Peyer's patch (tissue), 4 donors: ENCODE measurements around the gene MARCHF9. TPM values are rescaled to one million over a fixed set of nuclear protein-coding genes. Genes with fewer than 3 reads are reported as not detected.

Experiments
- DNase-seq, 3 donors: peaks; one replicate each; pipeline ENCODE4 v3.0.0-alpha.2; 2017 to 2019
- H3K27ac ChIP-seq, 4 donors: fragments of 200-600 bp; sonication (generic); one replicate each; pipeline ENCODE4 v1.5.1; 2016 to 2019
- H3K27me3 ChIP-seq, 2 donors: fragments of 200-600 bp; sonication (generic); one replicate each; pipeline ENCODE4 v1.5.1; 2019
- H3K36me3 ChIP-seq, 3 donors: fragments of 200-600 bp; sonication (generic); one replicate each; pipeline ENCODE4 v1.5.1; 2016 to 2019
- H3K4me1 ChIP-seq, 4 donors: fragments of 200-600 bp; sonication (generic); one replicate each; pipeline ENCODE4 v1.5.1; 2016 to 2019
- H3K4me3 ChIP-seq, 4 donors: fragments of 200-600 bp; sonication (generic); 1 replicate in 3 of 4; 2 replicates in 1 of 4; pipeline ENCODE4 v1.5.1; 2016 to 2019; ENCODE audit warnings: mild to moderate bottlenecking in 1 of 4
- H3K9me3 ChIP-seq, 4 donors: fragments of 200-600 bp; sonication (generic); one replicate each; pipeline ENCODE4 v1.5.1; 2016 to 2019; ENCODE audit warnings: mild to moderate bottlenecking in 1 of 4
- POLR2A ChIP-seq, 2 donors: fragments of 450-650 bp; IDR thresholded peaks; one replicate each; pipeline ENCODE4 v1.5.1; 2017; ENCODE audit warnings: antibody characterized with exemption in 2 of 2, mild to moderate bottlenecking in 2 of 2, moderate library complexity in 2 of 2
- total RNA-seq, 4 donors: library from RNA; depleted of rRNA; stranded (reverse); fragments of >200 nt; gene quantifications; one replicate each; pipeline ENCODE4 v1.1.0, GENCODE V29; 2016
- TF ChIP-seq, protein P1 (sequence below), 6 experiments: fragments of 450-650 bp in 4 of 6; fragments of 200-600 bp in 2 of 6; sonication (generic) in 1 of 6; IDR thresholded peaks; one replicate each; pipeline ENCODE4 v1.5.1; 2017 to 2019; ENCODE audit warnings: antibody characterized with exemption in 6 of 6, mild to moderate bottlenecking in 3 of 6, moderate library complexity in 1 of 6

Gene MARCHF9
- total RNA-seq, 4 donors from 2014 or later = 7.4 to 17.2 (median 10.6) TPM

DNA sequence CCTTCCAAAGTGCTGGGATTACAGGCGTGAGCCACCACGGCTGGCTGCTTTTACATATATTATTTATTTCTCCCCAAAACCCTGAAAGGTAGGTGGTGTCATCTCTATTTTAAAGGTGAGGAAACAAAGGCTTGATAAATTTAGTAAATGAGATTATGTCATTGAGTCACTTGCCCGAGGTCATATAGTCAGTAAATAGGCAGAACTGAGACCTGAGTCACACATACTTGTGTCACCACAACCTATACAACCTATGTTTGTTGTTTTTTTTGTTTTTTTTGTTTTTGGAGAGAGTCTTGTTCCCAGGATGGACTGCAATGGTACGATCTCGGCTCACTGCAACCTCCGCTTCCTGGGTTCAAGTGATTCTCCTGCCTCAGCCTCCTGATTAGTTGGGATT lies 40.5 kb downstream of the MARCHF9 start:
- Histone ChIP-seq H3K27me3 (no peaks in the 10 kb centered on the region), H3K4me1 (no peaks in the 10 kb centered on the region), H3K27ac (no peak overlapping the region), H3K36me3 (peaks cover 0 to 84% (median 0%) of the 10 kb centered on the region in 3 donors), H3K4me3 (no peak overlapping the region), H3K9me3 (no peaks in the 10 kb centered on the region)
- DNase-seq = no peak
- TF ChIP-seq POLR2A (IDR thresholded peaks at IDR 0.05) = no peak
- TF ChIP-seq, protein P1, sequence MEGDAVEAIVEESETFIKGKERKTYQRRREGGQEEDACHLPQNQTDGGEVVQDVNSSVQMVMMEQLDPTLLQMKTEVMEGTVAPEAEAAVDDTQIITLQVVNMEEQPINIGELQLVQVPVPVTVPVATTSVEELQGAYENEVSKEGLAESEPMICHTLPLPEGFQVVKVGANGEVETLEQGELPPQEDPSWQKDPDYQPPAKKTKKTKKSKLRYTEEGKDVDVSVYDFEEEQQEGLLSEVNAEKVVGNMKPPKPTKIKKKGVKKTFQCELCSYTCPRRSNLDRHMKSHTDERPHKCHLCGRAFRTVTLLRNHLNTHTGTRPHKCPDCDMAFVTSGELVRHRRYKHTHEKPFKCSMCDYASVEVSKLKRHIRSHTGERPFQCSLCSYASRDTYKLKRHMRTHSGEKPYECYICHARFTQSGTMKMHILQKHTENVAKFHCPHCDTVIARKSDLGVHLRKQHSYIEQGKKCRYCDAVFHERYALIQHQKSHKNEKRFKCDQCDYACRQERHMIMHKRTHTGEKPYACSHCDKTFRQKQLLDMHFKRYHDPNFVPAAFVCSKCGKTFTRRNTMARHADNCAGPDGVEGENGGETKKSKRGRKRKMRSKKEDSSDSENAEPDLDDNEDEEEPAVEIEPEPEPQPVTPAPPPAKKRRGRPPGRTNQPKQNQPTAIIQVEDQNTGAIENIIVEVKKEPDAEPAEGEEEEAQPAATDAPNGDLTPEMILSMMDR (IDR thresholded peaks at IDR 0.05) = no peak

DNA sequence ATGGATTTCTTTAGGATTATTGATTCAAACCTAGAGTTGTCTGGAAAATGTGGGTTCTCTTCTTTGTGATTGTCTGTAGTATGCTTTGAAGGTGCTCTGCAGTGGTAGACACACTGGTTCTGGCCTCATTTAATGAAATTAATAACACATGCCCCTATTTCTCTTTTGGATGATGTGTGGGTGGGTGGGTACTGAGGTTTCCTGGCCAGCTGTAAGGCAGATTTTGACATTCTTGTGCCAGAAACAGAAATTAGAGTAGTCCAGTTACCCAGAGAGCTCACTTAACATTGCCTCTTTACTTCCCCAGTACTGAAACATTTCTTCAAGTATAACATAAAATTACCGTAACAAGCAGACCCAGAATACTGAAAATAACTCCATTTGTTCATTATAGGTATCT lies 42.1 kb downstream of the MARCHF9 start:
- TF ChIP-seq, protein P1 (IDR thresholded peaks at IDR 0.05) = no peak
- no peak for TF ChIP-seq POLR2A (IDR thresholded peaks at IDR 0.05)
- Histone ChIP-seq H3K27ac (no peak overlapping the region), H3K27me3 (no peaks in the 10 kb centered on the region), H3K4me1 (no peaks in the 10 kb centered on the region), H3K9me3 (no peaks in the 10 kb centered on the region), H3K36me3 (peaks cover 0 to 87% (median 0%) of the 10 kb centered on the region in 3 donors), H3K4me3 (no peak overlapping the region)
- no peak for DNase-seq

DNA sequence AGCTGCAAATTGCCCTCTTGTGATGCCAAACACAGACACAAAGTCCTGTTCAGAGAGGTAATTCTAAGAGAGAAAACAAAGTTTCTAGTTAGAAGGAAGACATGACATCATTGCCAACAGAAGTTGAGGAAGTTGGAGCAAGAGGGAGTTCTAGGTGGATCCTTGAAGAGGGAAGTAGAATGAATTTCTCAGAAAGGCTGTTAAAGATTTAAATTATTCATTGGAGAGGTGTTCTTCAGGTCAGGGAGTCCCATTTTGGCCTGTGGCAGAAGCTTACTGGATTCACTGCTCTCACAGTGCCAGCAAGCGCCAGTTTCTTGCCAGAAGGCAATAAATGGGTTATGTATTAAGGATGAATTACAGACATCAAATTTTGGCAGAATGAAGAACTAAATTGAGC lies 43.0 kb downstream of the MARCHF9 start:
- no peak overlapping the region for H3K27ac ChIP-seq
- no peak for DNase-seq
- no peaks in the 10 kb centered on the region for H3K9me3 ChIP-seq
- H3K4me1 ChIP-seq = no peaks in the 10 kb centered on the region
- no peak for TF ChIP-seq POLR2A (IDR thresholded peaks at IDR 0.05)
- TF ChIP-seq, protein P1 (IDR thresholded peaks at IDR 0.05) = no peak
- H3K4me3 ChIP-seq = no peak overlapping the region
- H3K27me3 ChIP-seq = no peaks in the 10 kb centered on the region
- H3K36me3 ChIP-seq = peaks cover 0 to 87% (median 0%) of the 10 kb centered on the region in 3 donors

DNA sequence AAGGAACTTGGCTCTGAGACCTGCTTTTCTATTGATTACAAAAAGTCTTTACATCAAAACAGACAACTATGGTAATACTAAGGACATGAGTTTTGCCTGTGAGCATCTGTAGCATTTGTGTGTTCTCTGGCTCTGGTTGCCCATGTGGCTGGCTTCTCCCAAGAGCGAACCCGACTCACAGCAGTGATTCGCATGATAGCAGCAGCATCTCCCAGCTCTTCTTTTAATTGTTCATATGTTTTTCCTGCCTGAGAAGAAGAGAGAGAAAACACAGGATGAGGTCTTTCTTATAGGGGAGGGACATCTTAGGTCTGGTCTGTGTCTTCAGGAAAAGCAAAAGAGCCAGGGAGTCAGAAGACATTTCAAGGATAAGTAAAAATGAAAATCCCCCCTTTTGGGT lies 46.1 kb downstream of the MARCHF9 start:
- Histone ChIP-seq H3K27ac (no peak overlapping the region), H3K27me3 (no peaks in the 10 kb centered on the region), H3K9me3 (no peaks in the 10 kb centered on the region), H3K4me3 (no peak overlapping the region), H3K36me3 (peaks cover 0 to 72% (median 0%) of the 10 kb centered on the region in 3 donors), H3K4me1 (no peaks in the 10 kb centered on the region)
- no peak for TF ChIP-seq POLR2A (IDR thresholded peaks at IDR 0.05)
- TF ChIP-seq, protein P1 (IDR thresholded peaks at IDR 0.05) = no peak
- DNase-seq = no peak

DNA sequence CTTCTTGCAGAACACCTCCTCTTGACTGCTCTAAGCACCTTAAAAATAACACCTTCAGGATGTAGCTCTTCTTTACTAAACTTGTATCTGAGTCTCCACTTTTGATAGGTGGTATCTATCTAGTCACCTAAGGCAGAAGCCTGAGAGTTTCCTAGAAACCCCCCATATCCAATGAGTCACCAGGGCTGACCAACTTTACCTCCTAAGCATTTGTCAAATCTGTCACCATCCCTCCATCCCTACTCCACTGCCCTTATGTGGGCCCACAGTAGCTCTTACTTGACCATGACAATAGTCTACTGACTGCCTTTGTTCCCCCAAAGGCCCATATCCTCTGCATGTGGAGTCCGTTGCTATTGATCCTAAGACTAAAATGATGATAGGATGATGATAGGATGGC lies 47.7 kb downstream of the MARCHF9 start:
- Histone ChIP-seq H3K4me3 (no peak overlapping the region), H3K9me3 (no peaks in the 10 kb centered on the region), H3K27ac (no peak overlapping the region), H3K36me3 (peaks cover 0 to 72% (median 0%) of the 10 kb centered on the region in 3 donors), H3K27me3 (no peaks in the 10 kb centered on the region), H3K4me1 (no peaks in the 10 kb centered on the region)
- TF ChIP-seq, protein P1 (IDR thresholded peaks at IDR 0.05) = no peak
- TF ChIP-seq POLR2A (IDR thresholded peaks at IDR 0.05) = no peak
- DNase-seq = no peak
